HG03571 (cell line): Measurements from ENCODE around the gene CD93.

Source experiments
- ATAC-seq: cut with Tn5 transposase; IDR thresholded peaks from one replicate; pipeline ENCODE4 v1.9.1; 2021; ENCODE audit not compliant: unreplicated experiment

The CD93 gene

GRCh38 chr20:23120936-23121750 is 35.0 kb upstream of the CD93 start:
- ATAC-seq: no peak

- no peak for ATAC-seq
Observed at GRCh38 chr20:23120261-23120660, 34.1 kb upstream of the CD93 start.

- no peak for ATAC-seq
Observed at GRCh38 chr20:23119456-23120216, 33.5 kb upstream of the CD93 start.

GRCh38 chr20:23118766-23119165 is 32.6 kb upstream of the CD93 start:
- ATAC-seq: no peak

- no peak for ATAC-seq
Observed at GRCh38 chr20:23118144-23118543, 32.0 kb upstream of the CD93 start.

- no peak for ATAC-seq
Observed at GRCh38 chr20:23117738-23118137, 31.6 kb upstream of the CD93 start.

GRCh38 chr20:23116311-23117089 is 30.4 kb upstream of the CD93 start:
- no peak for ATAC-seq

GRCh38 chr20:23115822-23116221 is 29.7 kb upstream of the CD93 start:
- ATAC-seq: no peak

GRCh38 chr20:23114448-23115082 is 28.4 kb upstream of the CD93 start:
- ATAC-seq: no peak

- no peak for ATAC-seq
Observed at GRCh38 chr20:23114018-23114417, 27.9 kb upstream of the CD93 start.

- ATAC-seq: no peak
Observed at GRCh38 chr20:23112595-23112994, 26.5 kb upstream of the CD93 start.

- ATAC-seq: no peak
Observed at GRCh38 chr20:23111944-23112342, 25.8 kb upstream of the CD93 start.

- no peak for ATAC-seq
Observed at GRCh38 chr20:23111307-23111943, 25.3 kb upstream of the CD93 start.

- ATAC-seq: no peak
Observed at GRCh38 chr20:23108871-23109270, 22.7 kb upstream of the CD93 start.

GRCh38 chr20:23107466-23107865 is 21.3 kb upstream of the CD93 start:
- no peak for ATAC-seq

GRCh38 chr20:23106271-23106851 is 20.2 kb upstream of the CD93 start:
- ATAC-seq: no peak

- ATAC-seq: no peak
Observed at GRCh38 chr20:23105193-23105592, 19.1 kb upstream of the CD93 start.

GRCh38 chr20:23103284-23104018 is 17.3 kb upstream of the CD93 start:
- no peak for ATAC-seq

GRCh38 chr20:23101696-23102406 is 15.7 kb upstream of the CD93 start:
- ATAC-seq: no peak
